Activated B cell treated with CpG ODN at 0.5 μM for 24 hours (primary cell): ENCODE data around the gene UMODL1. TPM values are rescaled to one million over a fixed set of nuclear protein-coding genes. Genes with fewer than 3 reads are reported as not detected.

Source experiments
- ATAC-seq: fragments of 200-7000 bp; cut with Tn5 transposase; one replicate; pipeline ENCODE4 v1.10.0; 2021; ENCODE audit warnings: low read depth, mild to moderate bottlenecking, moderate library complexity
- CTCF ChIA-PET: fragments of 350-600 bp; sonication (Branson Sonifier 250); formaldehyde crosslinking; loops from one replicate; lab custom pipeline; 2021; ENCODE audit warnings: antibody characterized with exemption; lab: Charles Lee
- POLR2A ChIA-PET: fragments of 350-600 bp; sonication (Branson Sonifier 250); formaldehyde crosslinking; loops from one replicate; lab custom pipeline; 2021; ENCODE audit warnings: antibody characterized with exemption; lab: Charles Lee
- DNase-seq: peaks from one replicate; pipeline ENCODE4 v3.0.0; 2022
- H3K27ac Mint-ChIP-seq: one replicate; pipeline ENCODE4 v1.8.0; 2020; ENCODE audit warnings: mixed read lengths
- H3K27me3 Mint-ChIP-seq: one replicate; pipeline ENCODE4 v1.8.0; 2021; ENCODE audit warnings: mixed read lengths
- H3K36me3 Mint-ChIP-seq: one replicate; pipeline ENCODE4 v1.8.0; 2021; ENCODE audit warnings: low read depth, mixed read lengths
- H3K4me1 Mint-ChIP-seq: one replicate; pipeline ENCODE4 v1.8.0; 2021; ENCODE audit warnings: mixed read lengths
- H3K4me3 Mint-ChIP-seq: one replicate; pipeline ENCODE4 v1.8.0; 2020; ENCODE audit warnings: mild to moderate bottlenecking, mixed read lengths
- H3K9me3 Mint-ChIP-seq: one replicate; pipeline ENCODE4 v1.8.0; 2020; ENCODE audit warnings: mixed read lengths
- CTCF ChIP-seq: fragments of 200-600 bp; IDR thresholded peaks from one replicate; pipeline ENCODE4 v1.8.0; 2022; ENCODE audit warnings: antibody characterized with exemption, mild to moderate bottlenecking
- intact Hi-C: fragments of 100-400 bp; cut with micrococcal nuclease; formaldehyde crosslinking; loops from one replicate; pipeline ENCODE4 v1.15.1; 2024
- total RNA-seq: library from RNA; stranded (reverse); gene quantifications from 2 replicates; pipeline ENCODE4 v1.2.3, GENCODE V29; 2022

The UMODL1 gene
- total RNA-seq, 1 donor from 2014 or later: 0.04 TPM

GRCh38 chr21:42189431-42189830 is 118.3 kb downstream of the UMODL1 start:
- intact Hi-C loops: loop anchor here (5.0 kb wide), 1 partner anchor 42 kb away; no protein-coding TSS in a partner anchor

GRCh38 chr21:42189860-42190485 is 118.9 kb downstream of the UMODL1 start:
- POLR2A ChIA-PET: no interaction called here
- TF ChIP-seq CTCF: no peak
- no peak for DNase-seq
- H3K9me3 Mint-ChIP-seq: no peaks in the 10 kb centered on the region
- CTCF ChIA-PET: no interaction called here
- no peaks in the 10 kb centered on the region for H3K27me3 Mint-ChIP-seq
- intact Hi-C loops: loop anchor here (5.0 kb wide), 1 partner anchor 43 kb away; no protein-coding TSS in a partner anchor
- peaks cover 46% of the 10 kb centered on the region for H3K4me1 Mint-ChIP-seq
- H3K4me3 Mint-ChIP-seq: no peak overlapping the region
- H3K27ac Mint-ChIP-seq: no peak overlapping the region
- no peak for ATAC-seq
- H3K36me3 Mint-ChIP-seq: no peaks in the 10 kb centered on the region

More at GRCh38 chr21:42189431-42189830, 118.3 kb downstream of the UMODL1 start:
- DNase-seq (no peak), ATAC-seq (no peak)
- no peaks in the 10 kb centered on the region for H3K9me3 Mint-ChIP-seq
- H3K4me1 Mint-ChIP-seq: peaks cover 46% of the 10 kb centered on the region
- H3K27ac Mint-ChIP-seq: no peak overlapping the region
- TF ChIP-seq CTCF: no peak
- H3K4me3 Mint-ChIP-seq: no peak overlapping the region
- CTCF ChIA-PET: no interaction called here
- no peaks in the 10 kb centered on the region for H3K36me3 Mint-ChIP-seq
- POLR2A ChIA-PET: interaction anchor here (1.8 kb wide), 1 partner anchor 30 kb away, joined by 11 read pairs; no protein-coding TSS in a partner anchor
- H3K27me3 Mint-ChIP-seq: no peaks in the 10 kb centered on the region

- Mint-ChIP-seq H3K4me1 (peaks cover 48% of the 10 kb centered on the region), H3K9me3 (no peaks in the 10 kb centered on the region), H3K27me3 (no peaks in the 10 kb centered on the region), H3K4me3 (no peak overlapping the region), H3K27ac (no peak overlapping the region), H3K36me3 (no peaks in the 10 kb centered on the region)
- ATAC-seq: no peak
- ChIA-PET POLR2A (no interaction called here), CTCF (no interaction called here)
- no peak for DNase-seq
- no peak for TF ChIP-seq CTCF
- intact Hi-C loops: no loop called here
These were observed 119.4 kb downstream of the UMODL1 start for GRCh38 chr21:42190486-42190863.

- TF ChIP-seq CTCF: no peak
- intact Hi-C loops: no loop called here
- Mint-ChIP-seq H3K36me3 (no peaks in the 10 kb centered on the region), H3K9me3 (no peaks in the 10 kb centered on the region), H3K4me3 (no peak overlapping the region), H3K27me3 (no peaks in the 10 kb centered on the region), H3K27ac (no peak overlapping the region), H3K4me1 (peaks cover 46% of the 10 kb centered on the region)
- DNase-seq: no peak
- CTCF ChIA-PET: no interaction called here
- POLR2A ChIA-PET: no interaction called here
- ATAC-seq: no peak
These were observed 119.9 kb downstream of the UMODL1 start for GRCh38 chr21:42191064-42191463.

GRCh38 chr21:42191696-42192595 is 120.8 kb downstream of the UMODL1 start:
- no peak for TF ChIP-seq CTCF
- ATAC-seq: no peak
- intact Hi-C loops: no loop called here
- Mint-ChIP-seq H3K36me3 (no peaks in the 10 kb centered on the region), H3K27ac (no peak overlapping the region), H3K4me1 (peaks cover 38% of the 10 kb centered on the region), H3K27me3 (no peaks in the 10 kb centered on the region), H3K4me3 (no peak overlapping the region), H3K9me3 (no peaks in the 10 kb centered on the region)
- CTCF ChIA-PET: no interaction called here
- DNase-seq: no peak
- POLR2A ChIA-PET: interaction anchor here (1.0 kb wide), 1 partner anchor 9 kb away, joined by 9 read pairs; no protein-coding TSS in a partner anchor
